HCT116 (cell line): ENCODE results near the gene CYP17A1. TPM values are rescaled to one million over a fixed set of nuclear protein-coding genes. Genes with fewer than 3 reads are reported as not detected.

Experiments used
- ATAC-seq: fragments of 200-7000 bp; cut with Tn5 transposase; 2 replicates; pipeline ENCODE4 v1.9.1; 2020; ENCODE audit warnings: mild to moderate bottlenecking, moderate library complexity
- BruUV-seq: library from RNA; stranded (reverse); fragments of 400-500 nt; replicated peaks from 2 replicates; lab custom pipeline; 2021; lab: Mats Ljungman, UMichigan
- CTCF ChIA-PET: fragments of 300-600 bp; sonication (Branson Sonifier 250); formaldehyde crosslinking; loops from one replicate; lab custom pipeline; 2021; ENCODE audit warnings: antibody characterized with exemption; lab: Charles Lee
- POLR2A ChIA-PET: fragments of 300-600, 350-600 bp; sonication (Branson Sonifier 250); formaldehyde crosslinking; loops from one replicate; lab custom pipeline; 2021; ENCODE audit warnings: antibody characterized with exemption; lab: Charles Lee
- RAD21 ChIA-PET, 2 experiments: fragments of 300-600 bp; sonication (Branson Sonifier 250); formaldehyde crosslinking; loops; one replicate each; lab custom pipeline; 2023; ENCODE audit warnings: low total read pairs in 2 of 2; ENCODE audit not compliant: uncharacterized antibody in 2 of 2, unreplicated experiment in 2 of 2, low non-redundant PET in 1 of 2; lab: Charles Lee
- DNase-seq: peaks from one replicate; pipeline ENCODE4 v3.0.0-alpha.2; 2010; ENCODE audit warnings: low read depth, low spot score
- H2AFZ ChIP-seq: fragments of 200-600 bp; shearing (Covaris generic), sonication (generic); 2 replicates; pipeline ENCODE4 v1.6.1; 2017; ENCODE audit warnings: low read depth, mixed run types, mixed read lengths, antibody characterized with exemption, low read length; ENCODE audit not compliant: poor library complexity, severe bottlenecking
- H3K27ac ChIP-seq: 2 replicates; pipeline ENCODE4 v1.5.1; 2012; ENCODE audit warnings: low read depth, low read length
- H3K27me3 ChIP-seq: fragments of 200-600 bp; sonication (generic); 2 replicates; pipeline ENCODE4 v1.6.1; 2016; ENCODE audit warnings: mixed run types, low read length, mixed read lengths; ENCODE audit not compliant: insufficient read depth
- H3K36me3 ChIP-seq, 2 experiments: fragments of 200-500 bp in 1 of 2; fragments of 200-600 bp in 1 of 2; sonication (Bioruptor generic) in 1 of 2; sonication (generic) in 1 of 2; 2 replicates each; pipeline versions ENCODE4 v1.5.1 to v1.6.1; 2014 to 2016; ENCODE audit warnings: low read length in 2 of 2, inconsistent platforms in 1 of 2, mixed read lengths in 1 of 2, mixed run types in 1 of 2; ENCODE audit not compliant: insufficient read depth in 2 of 2, control insufficient read depth in 1 of 2
- H3K4me1 ChIP-seq, 2 experiments: fragments of 200-600 bp in 1 of 2; sonication (generic) in 1 of 2; 2 replicates each; pipeline versions ENCODE4 v1.5.1 to v1.6.1; 2012 to 2017; ENCODE audit warnings: low read length in 2 of 2, inconsistent platforms in 1 of 2, mild to moderate bottlenecking in 1 of 2, mixed read lengths in 1 of 2, mixed run types in 1 of 2, moderate library complexity in 1 of 2; ENCODE audit not compliant: insufficient read depth in 2 of 2, control insufficient read depth in 1 of 2
- H3K4me2 ChIP-seq: fragments of 200-600 bp; sonication (generic); 2 replicates; pipeline ENCODE4 v1.6.1; 2017; ENCODE audit warnings: mixed run types, low read length, mixed read lengths
- H3K4me3 ChIP-seq, 2 experiments: fragments of 200-600 bp in 1 of 2; sonication (generic) in 1 of 2; replicated peaks in 1 of 2; 2 replicates each; pipeline ENCODE4 v1.5.1; 2011 to 2016; ENCODE audit warnings: low read length in 2 of 2, control low read depth in 1 of 2, low read depth in 1 of 2, mild to moderate bottlenecking in 1 of 2, mixed read lengths in 1 of 2, mixed run types in 1 of 2
- H3K79me2 ChIP-seq: fragments of 200-600 bp; sonication (generic); 2 replicates; pipeline ENCODE4 v1.6.1; 2017; ENCODE audit warnings: mild to moderate bottlenecking, mixed run types, low read length, moderate library complexity, mixed read lengths; ENCODE audit not compliant: insufficient read depth
- H3K9ac ChIP-seq: fragments of 200-600 bp; sonication (generic); 2 replicates; pipeline ENCODE4 v1.6.1; 2016; ENCODE audit warnings: low read length, mixed read lengths
- H3K9me2 ChIP-seq: fragments of 200-600 bp; sonication (generic), shearing (Covaris generic); 2 replicates; pipeline ENCODE4 v1.6.1; 2017; ENCODE audit warnings: mixed run types, mild to moderate bottlenecking, moderate library complexity; ENCODE audit not compliant: insufficient read depth
- H3K9me3 ChIP-seq, 2 experiments: fragments of 200-500 bp in 1 of 2; fragments of 200-600 bp in 1 of 2; sonication (Bioruptor generic) in 1 of 2; sonication (generic) in 1 of 2; 2 replicates each; pipeline ENCODE4 v1.6.1; 2014 to 2017; ENCODE audit warnings: low read length in 2 of 2, mixed read lengths in 2 of 2, inconsistent platforms in 1 of 2, low read depth in 1 of 2, mild to moderate bottlenecking in 1 of 2, mixed run types in 1 of 2, moderate library complexity in 1 of 2; ENCODE audit not compliant: control insufficient read depth in 1 of 2, insufficient read depth in 1 of 2
- H4K20me1 ChIP-seq: fragments of 200-600 bp; sonication (generic), shearing (Covaris generic); 2 replicates; pipeline ENCODE4 v1.6.1; 2017; ENCODE audit warnings: mixed run types, mild to moderate bottlenecking, moderate library complexity; ENCODE audit not compliant: insufficient read depth
- CEBPB ChIP-seq: IDR thresholded peaks from 2 replicates; pipeline ENCODE4 v1.6.1; 2012; ENCODE audit warnings: low read depth
- EGR1 ChIP-seq: IDR thresholded peaks from 2 replicates; pipeline ENCODE4 v1.6.1; 2012; ENCODE audit warnings: low read depth
- EZH2 ChIP-seq: fragments of 200-600 bp; sonication (generic); IDR thresholded peaks from 2 replicates; pipeline ENCODE4 v1.6.1; 2017; ENCODE audit warnings: antibody characterized with exemption, mixed run types
- FOSL1 ChIP-seq: IDR thresholded peaks from 2 replicates; pipeline ENCODE4 v1.6.1; 2012; ENCODE audit warnings: low read depth
- POLR2AphosphoS5 ChIP-seq: IDR thresholded peaks from 2 replicates; pipeline ENCODE4 v1.6.1; 2011; ENCODE audit warnings: mild to moderate bottlenecking, low read depth, low read length, moderate library complexity
- SIN3A ChIP-seq: IDR thresholded peaks from 2 replicates; pipeline ENCODE4 v1.6.1; 2012; ENCODE audit warnings: low read depth
- intact Hi-C: fragments of 100-400 bp; cut with micrococcal nuclease; formaldehyde crosslinking; loops from 2 replicates; pipeline ENCODE4 v1.10.0; 2022
- total RNA-seq: library from RNA; stranded (reverse); gene quantifications from one replicate; pipeline ENCODE4 v1.2.1, GENCODE V29; 2021; ENCODE audit not compliant: unreplicated experiment
- TF ChIP-seq, protein P1 (sequence below): IDR thresholded peaks from 2 replicates; pipeline ENCODE4 v1.6.1; 2012; ENCODE audit warnings: low read depth

The CYP17A1 gene
- total RNA-seq, 1 experiment from 2014 or later = 4.0 TPM

DNA sequence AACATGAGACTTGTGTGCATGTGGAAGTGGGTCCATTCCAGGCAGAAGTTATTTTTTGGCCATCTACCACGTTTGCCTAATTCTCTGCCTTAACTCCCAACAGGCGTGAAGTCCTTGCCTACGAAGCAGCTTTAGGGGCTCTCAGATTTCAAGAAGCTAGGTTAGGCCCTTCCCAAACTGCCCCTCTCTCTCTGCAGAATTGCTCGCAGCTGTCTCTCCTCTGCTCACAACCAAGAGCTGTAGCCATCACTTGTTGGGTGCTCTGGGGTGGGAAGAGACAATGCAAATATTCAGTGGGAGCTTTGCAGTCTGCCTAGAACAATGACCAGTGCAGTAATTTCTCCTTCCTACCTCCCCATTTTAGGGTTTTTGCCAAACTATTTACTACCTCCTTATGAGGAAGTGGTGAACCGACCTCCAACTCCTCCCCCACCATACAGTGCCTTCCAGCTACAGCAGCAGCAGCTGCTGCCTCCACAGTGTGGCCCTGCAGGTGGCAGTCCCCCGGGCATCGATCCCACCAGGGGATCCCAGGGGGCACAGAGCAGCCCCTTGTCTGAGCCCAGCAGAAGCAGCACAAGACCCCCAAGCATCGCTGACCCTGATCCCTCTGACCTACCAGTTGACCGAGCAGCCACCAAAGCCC is 24.9 kb downstream of the CYP17A1 start (continued):
- TF ChIP-seq POLR2AphosphoS5 (no peak), FOSL1 (no peak), SIN3A (no peak)

DNA sequence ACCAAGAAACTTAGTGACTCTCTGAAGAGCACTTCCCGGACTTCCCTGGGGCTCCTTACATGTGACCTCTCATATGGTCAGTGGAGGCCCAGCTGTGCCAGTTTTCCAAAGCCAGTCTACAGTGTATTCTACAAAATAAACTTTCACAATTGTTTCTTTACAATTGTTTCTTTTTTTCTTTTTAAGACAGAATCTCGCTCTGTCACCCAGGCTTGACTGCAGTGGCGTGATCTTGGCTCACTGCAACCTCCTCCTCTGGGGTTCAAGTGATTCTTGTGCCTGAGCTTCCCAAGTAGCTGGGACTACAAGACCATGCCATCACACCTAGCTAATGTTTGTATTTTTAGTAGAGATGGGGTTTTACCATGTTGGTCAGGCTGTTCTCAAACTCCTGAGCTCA is 25.9 kb downstream of the CYP17A1 start:
- RAD21 ChIA-PET = no interaction called here
- Histone ChIP-seq H3K4me1 (no peaks in the 10 kb centered on the region), H3K79me2 (no peaks in the 10 kb centered on the region), H3K9me3 (no peaks in the 10 kb centered on the region), H4K20me1 (no peaks in the 10 kb centered on the region), H3K9ac (no peak overlapping the region), H3K27ac (no peak overlapping the region), H3K27me3 (no peaks in the 10 kb centered on the region), H2AFZ (no peak overlapping the region), H3K36me3 (peaks cover 0 to 6% of the 10 kb centered on the region in 2 experiments; a peak in 1 of 4 replicates), H3K4me2 (no peak overlapping the region), H3K4me3 (no peak overlapping the region), H3K9me2 (no peaks in the 10 kb centered on the region)
- intact Hi-C loops = no loop called here
- TF ChIP-seq FOSL1 (no peak), POLR2AphosphoS5 (no peak), EGR1 (no peak), EZH2 (no peak), CEBPB (no peak)
- TF ChIP-seq, protein P1, sequence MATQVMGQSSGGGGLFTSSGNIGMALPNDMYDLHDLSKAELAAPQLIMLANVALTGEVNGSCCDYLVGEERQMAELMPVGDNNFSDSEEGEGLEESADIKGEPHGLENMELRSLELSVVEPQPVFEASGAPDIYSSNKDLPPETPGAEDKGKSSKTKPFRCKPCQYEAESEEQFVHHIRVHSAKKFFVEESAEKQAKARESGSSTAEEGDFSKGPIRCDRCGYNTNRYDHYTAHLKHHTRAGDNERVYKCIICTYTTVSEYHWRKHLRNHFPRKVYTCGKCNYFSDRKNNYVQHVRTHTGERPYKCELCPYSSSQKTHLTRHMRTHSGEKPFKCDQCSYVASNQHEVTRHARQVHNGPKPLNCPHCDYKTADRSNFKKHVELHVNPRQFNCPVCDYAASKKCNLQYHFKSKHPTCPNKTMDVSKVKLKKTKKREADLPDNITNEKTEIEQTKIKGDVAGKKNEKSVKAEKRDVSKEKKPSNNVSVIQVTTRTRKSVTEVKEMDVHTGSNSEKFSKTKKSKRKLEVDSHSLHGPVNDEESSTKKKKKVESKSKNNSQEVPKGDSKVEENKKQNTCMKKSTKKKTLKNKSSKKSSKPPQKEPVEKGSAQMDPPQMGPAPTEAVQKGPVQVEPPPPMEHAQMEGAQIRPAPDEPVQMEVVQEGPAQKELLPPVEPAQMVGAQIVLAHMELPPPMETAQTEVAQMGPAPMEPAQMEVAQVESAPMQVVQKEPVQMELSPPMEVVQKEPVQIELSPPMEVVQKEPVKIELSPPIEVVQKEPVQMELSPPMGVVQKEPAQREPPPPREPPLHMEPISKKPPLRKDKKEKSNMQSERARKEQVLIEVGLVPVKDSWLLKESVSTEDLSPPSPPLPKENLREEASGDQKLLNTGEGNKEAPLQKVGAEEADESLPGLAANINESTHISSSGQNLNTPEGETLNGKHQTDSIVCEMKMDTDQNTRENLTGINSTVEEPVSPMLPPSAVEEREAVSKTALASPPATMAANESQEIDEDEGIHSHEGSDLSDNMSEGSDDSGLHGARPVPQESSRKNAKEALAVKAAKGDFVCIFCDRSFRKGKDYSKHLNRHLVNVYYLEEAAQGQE = no peak
- ATAC-seq = no peak
- no peak for DNase-seq
- CTCF ChIA-PET = no interaction called here
- POLR2A ChIA-PET = no interaction called here
- BruUV-seq = no TSS peak
